GM13977 (cell line): ENCODE measurements around the gene KIF3B.
"Not testable (repeated sequence)": the region's sequence is repeated elsewhere in the genome, so short reads cannot be mapped to it uniquely, and the experiment has no call there.

Experiments
- DNase-seq: peaks from one replicate; pipeline ENCODE4 v3.0.0; 2012; ENCODE audit warnings: low spot score
- CTCF ChIP-seq: IDR thresholded peaks from 2 replicates; pipeline ENCODE4 v1.5.1; 2012; ENCODE audit warnings: mild to moderate bottlenecking, control low read depth; ENCODE audit not compliant: insufficient read depth; ENCODE audit errors: extremely low read depth, missing control alignments
- in situ Hi-C: fragments of 300-500 bp; cut with MboI; formaldehyde crosslinking; loops from one replicate; pipeline ENCODE4 v1.12.0; 2022; ENCODE audit warnings: low sequenced_read_pairs, low pct_unique_long_range_greater_than_20kb, mixed read lengths, inconsistent platforms; ENCODE audit not compliant: unreplicated experiment

Gene KIF3B

GRCh38 chr20:32271620-32272019 lies 5.8 kb upstream of the KIF3B start:
- in situ Hi-C loops = no loop called here
- no peak for TF ChIP-seq CTCF
- no peak for DNase-seq

GRCh38 chr20:32274359-32274758 lies 3.1 kb upstream of the KIF3B start:
- no peak for TF ChIP-seq CTCF
- in situ Hi-C loops = no loop called here

GRCh38 chr20:32275163-32275562 lies 2.3 kb upstream of the KIF3B start:
- in situ Hi-C loops, DNase-seq: not testable (repeated sequence)

More at GRCh38 chr20:32274359-32274758, 3.1 kb upstream of the KIF3B start:
- DNase-seq = no peak

GRCh38 chr20:32278199-32278643 lies 770 bp downstream of the KIF3B start:
- TF ChIP-seq CTCF = no peak
- in situ Hi-C loops = no loop called here
- peak; percentile 68 for DNase-seq

GRCh38 chr20:32281711-32282110 lies 4.3 kb downstream of the KIF3B start:
- in situ Hi-C loops = no loop called here
- DNase-seq = no peak
- TF ChIP-seq CTCF = no peak

DNA sequence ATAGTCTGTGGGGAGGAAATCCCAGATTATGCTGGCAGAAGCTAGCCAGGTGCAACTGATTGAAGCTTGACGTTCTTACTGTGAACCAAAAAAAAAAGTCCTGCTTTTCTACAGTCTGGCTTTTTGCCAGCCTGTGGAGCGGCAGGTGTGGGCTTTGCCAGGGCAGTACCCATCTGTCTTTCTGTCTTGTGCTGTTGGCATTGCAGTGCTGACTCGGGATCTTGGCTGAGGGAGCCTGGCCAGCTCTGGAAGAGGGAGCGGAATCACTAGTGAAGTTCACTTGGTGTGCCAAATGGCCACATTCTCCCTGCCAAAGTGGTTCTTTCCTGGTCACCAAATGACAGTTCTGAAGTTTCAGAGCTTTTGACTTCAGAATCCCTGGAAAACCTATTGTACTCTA lies 5.0 kb downstream of the KIF3B start:
- no peak for TF ChIP-seq CTCF
- no peak for DNase-seq
- in situ Hi-C loops = no loop called here

GRCh38 chr20:32285082-32285620 lies 7.7 kb downstream of the KIF3B start:
- no peak for TF ChIP-seq CTCF
- peak; percentile 34 for DNase-seq
- in situ Hi-C loops = no loop called here
